HG03571 (cell line): ENCODE data around the gene DSCAML1.

Experiments
- ATAC-seq: cut with Tn5 transposase; IDR thresholded peaks from one replicate; pipeline ENCODE4 v1.9.1; 2021; ENCODE audit not compliant: unreplicated experiment

Gene DSCAML1

DNA sequence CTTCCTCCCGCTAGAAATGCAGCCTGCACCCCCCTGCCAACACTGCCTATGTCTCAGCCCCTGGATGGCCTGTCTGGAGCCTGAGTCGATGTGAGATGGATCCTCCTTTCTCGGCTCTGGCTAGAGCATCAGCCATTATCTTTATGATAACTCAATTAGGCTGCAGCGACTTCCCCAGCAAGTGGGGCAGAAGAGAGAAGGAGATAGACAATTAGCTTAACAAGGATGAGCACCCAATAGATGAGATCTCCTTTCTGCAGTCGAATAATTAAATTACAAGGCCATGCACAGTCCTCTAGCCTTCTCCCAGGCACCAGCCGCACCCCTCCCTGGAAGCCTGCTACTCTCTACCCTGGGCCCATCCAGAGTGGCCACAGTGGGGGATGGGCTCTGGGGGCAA, 290.0 kb downstream of the DSCAML1 start:
- ATAC-seq = no peak

GRCh38 chr11:117505285-117505970, 291.6 kb downstream of the DSCAML1 start:
- no peak for ATAC-seq

- no peak for ATAC-seq
Observed at GRCh38 chr11:117502779-117503100, 294.3 kb downstream of the DSCAML1 start.

- no peak for ATAC-seq
Observed at GRCh38 chr11:117502015-117502778, 294.8 kb downstream of the DSCAML1 start.

DNA sequence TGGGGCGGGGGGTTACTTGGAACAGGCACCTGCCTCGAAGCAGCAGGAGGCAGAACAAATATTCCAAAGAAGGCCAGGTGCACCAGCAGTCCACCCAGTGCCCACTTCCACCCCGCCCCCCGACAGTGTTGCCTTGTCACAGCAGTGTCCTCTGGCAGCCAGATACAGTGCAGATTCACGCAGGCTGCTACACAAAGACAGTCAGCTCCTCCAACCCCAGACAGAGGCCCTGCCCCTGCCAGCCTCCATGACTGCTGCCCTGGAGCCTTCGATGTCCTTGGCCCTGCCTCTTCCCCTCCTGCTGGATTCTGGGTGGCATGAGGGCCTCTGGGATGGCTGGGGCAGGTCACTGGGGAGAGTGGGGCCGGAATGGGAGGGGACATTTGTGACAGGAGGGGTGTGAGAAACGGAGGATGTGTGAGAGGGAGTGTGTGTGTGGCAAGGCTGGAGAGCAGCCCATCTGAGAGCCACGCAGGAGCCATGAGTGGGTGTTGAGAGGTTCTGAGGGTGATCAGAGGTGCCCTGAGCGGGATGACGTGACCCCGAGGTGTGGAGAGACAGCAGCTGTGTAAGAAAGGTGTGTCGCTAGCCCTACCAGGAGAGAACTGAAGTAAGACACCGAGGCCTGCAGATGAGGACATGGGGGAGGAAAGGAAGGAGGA, 295.6 kb downstream of the DSCAML1 start:
- ATAC-seq = no peak

- no peak for ATAC-seq
Observed at GRCh38 chr11:117498791-117499190, 298.2 kb downstream of the DSCAML1 start.

DNA sequence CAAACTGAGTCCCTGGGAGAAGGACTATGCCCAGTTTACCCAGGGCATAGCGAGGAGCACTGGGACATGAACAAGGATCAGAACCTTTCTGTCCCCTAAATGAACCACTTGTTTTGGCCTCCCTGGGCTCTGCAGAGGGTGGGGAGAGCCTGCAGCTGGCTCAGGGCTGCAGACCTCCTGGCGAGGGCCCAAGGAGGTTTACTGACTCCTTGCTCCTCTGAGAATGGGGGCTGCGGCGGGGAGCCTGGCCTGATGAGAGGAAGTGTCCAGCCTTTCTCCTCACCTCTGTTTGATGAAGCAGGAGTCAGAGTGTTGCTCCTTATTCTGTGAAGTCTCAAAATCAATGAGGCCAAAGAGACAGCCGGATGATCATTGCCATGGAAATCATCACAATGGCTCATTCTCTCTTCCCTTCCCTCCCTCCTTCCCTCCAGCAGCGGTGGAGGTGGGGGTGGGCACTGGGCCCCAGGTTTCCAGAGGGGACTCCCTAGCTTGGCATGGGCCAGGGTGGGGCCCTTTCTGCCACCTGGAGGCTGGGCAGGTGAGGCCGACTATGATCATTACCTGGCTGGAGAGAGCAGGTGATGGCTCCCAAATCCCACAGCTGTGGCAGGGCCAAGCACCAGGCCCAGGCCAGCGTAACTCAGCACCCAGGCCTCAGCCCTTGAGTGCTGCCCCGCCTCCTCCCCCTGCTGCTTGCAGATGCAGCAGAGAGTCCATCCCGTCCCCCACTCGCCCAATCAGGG, 299.6 kb downstream of the DSCAML1 start:
- ATAC-seq = no peak

GRCh38 chr11:117495357-117495756, 301.7 kb downstream of the DSCAML1 start:
- ATAC-seq = no peak

DNA sequence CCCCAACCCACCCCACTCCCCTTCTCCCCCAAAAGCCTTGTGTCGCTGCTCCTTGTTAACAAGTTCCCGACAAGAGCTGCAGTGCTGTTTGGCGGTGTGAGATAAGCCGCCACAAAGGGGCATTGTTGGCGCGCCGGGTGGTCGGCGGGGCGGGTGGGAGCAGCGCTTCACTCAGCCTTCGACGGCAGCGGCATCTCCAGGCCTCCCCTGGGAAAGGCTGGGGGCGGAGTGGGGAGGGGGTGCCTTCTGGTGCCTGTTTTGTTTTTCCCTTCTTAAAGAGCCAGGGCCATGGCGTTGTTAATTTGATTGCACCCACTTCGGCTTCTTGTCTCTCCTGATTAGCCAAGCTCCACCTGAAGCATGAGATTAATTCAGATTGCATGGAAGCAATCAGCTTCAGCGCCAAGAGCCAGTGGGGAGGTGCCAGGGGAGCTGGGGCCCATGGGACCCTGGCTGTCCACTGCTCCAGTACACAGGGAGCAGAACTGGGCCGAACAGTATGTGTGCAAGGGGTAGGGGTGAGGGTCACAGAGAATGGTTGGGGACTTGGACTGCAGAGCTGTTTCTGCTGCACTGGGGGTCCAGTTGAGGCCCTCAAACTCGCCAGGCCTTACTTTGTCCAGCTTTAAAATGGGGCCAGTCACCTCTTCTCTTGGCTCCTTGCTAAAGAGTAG, 304.3 kb downstream of the DSCAML1 start:
- no peak for ATAC-seq

DNA sequence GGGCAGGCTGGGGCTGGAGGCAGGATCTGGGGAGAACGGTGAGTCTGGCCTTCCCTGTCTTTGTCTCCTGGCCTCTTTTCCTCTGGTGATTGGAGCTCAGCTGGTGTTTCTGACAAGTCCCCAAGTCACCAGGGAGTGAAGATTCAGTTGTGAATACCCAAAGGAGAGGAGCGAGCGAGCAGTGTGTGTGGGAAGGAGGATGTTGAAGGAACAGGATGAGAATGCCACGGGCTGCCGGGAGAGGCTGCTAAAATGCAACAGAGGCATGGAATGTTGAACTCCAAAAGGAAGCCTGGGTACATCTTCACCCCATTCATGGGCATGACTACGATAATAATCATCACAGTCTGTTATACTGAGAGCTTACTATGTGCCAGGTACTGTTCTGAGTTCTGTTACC, 306.1 kb downstream of the DSCAML1 start:
- ATAC-seq = no peak

DNA sequence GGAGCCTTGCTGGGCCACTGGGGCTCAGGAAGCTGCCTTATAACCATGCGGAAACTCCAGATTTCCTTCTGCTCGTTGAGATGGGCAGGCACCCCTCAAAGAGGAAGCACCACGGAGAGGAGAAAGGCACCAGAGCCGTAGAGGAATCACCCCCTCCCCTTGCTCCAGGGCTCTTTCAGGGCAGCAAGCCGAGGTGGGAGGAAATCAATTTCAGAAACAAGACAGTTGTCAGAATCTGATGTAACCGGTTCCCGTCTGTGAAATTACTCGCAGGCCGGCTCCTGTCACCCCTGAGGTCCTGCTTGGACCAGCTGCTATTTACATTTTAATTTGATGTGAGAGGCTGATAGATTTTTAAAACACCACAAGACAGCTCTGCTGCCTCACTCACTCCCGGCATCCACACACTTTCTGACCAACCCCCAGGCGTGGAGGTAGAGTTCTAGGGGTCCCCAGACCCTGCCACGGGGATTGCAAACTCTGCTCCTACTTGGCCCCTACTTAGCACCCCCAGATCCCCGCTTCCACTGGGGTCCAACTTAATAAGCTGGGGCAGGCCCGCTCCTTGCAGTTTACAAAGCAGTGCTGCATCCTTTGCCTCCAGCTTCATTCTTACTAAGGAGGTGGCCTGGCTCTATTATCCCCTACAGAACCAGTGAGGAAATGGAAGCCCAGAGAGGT, 306.9 kb downstream of the DSCAML1 start:
- no peak for ATAC-seq

DNA sequence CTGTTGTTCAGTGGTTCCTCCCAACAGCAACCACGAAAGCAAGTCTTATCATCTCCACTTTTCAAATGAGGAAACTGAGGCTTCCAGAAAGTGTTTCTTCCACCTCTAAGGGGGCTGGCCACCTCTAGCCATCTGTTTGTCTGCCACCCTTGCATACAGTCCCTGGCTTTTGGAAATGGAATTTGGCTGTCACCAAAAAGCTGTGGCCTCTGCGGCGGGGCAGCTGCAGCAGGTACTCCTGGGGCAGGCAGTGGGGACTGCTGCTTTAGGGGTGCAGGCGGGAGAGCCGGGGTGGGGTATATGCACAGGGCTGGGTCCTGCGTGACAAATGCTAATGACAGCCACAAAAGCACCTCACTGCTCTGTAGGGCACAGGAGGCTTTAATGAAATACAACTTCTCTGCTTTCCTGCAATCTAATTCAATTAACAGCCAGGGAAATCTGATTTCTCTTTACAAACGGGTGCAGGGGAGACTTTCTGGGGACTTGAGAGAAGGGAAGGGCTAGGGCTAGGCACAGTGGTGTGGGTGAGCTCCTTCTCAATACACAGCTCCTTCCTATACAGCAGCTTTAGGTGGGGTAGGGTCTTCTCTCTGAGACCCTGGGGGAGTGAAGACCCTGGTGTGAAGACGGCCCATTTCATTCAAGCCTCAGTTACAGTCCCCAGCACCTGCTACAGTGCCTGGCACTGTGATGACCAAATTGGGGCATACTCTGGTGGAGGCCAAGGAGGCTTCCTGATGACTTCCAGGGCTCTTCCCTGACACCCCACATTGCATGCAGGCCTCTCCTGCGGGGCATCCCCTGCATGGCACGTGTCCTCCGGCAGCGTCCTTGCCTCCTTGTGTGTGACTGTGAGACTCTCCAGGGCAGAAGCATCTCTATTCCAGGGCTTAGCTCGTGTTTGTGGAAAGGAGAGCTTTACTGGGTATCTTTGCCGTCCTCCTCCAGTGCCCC, 307.7 kb downstream of the DSCAML1 start:
- no peak for ATAC-seq

- no peak for ATAC-seq
Observed at GRCh38 chr11:117486059-117486458, 311.0 kb downstream of the DSCAML1 start.

DNA sequence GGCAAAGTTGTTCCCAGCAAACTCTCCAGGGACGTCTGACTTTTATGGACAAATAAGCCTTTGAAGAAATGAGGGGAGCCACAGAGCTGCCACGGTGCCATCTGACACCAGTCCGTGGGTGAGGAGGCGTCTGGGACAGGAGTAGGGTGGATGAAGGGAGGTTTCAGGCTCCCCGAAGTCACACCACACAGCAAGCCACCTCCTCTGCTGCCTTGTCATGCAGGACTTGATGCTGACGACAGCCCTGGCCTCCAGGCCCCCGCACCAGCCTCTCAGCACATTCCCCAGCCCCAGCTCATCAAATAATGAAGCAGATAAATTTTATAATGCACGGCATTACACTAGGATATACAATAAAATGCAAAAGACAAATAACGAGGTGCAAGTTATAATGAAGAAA, 312.9 kb downstream of the DSCAML1 start:
- ATAC-seq = no peak

- ATAC-seq = no peak
Observed at GRCh38 chr11:117483372-117483771, 313.6 kb downstream of the DSCAML1 start.

GRCh38 chr11:117482881-117483280, 314.1 kb downstream of the DSCAML1 start:
- no peak for ATAC-seq

DNA sequence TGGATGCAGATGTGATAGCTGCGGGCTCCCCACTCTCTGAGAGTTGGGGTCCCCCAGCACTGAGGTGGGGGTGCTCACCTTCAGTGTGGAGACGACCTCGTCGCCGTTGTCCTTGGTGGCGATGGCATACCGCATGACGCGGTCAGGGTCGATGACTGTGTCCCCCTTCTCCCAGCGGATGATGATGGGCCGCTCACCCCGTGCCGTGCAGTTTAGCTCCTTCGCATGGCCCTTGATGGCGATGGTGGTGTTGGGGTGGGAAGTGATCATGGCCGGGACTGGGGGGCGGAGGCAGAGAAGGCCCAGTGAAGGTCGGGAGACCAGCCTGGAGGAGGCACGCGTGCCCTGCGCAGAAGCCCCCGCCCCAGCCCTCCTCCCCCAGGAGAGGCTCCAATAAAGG, 315.1 kb downstream of the DSCAML1 start:
- no peak for ATAC-seq

DNA sequence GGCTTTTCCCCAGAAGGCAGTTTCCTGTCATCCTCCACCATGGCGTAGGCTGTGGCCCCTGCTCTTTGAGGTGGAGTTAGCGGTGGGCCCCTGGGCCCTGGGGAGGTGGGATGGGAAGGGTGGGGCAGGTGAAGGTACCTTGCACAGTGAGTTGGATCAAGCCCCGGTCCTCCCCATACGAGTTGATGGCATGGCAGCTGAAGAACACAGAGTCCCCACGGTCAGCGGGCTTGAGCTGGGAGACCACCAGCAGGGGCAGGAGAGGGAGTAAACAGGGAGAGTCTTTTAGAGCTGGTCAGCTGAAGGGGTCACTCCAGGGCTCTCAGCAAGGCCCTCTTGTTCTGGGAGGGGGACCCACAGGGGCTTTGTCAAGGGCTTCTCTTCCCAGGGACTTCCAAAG, 316.0 kb downstream of the DSCAML1 start:
- no peak for ATAC-seq

- no peak for ATAC-seq
Observed at GRCh38 chr11:117480221-117480620, 316.8 kb downstream of the DSCAML1 start.
